Thyroid gland (tissue), 4 donors: ENCODE data around the gene PPM1H. TPM values are rescaled to one million over a fixed set of nuclear protein-coding genes. Genes with fewer than 3 reads are reported as not detected.

ENCODE experiments used
- DNase-seq, 2 donors: peaks; one replicate each; pipeline ENCODE4 v3.0.0-alpha.2; 2019
- H3K27ac ChIP-seq, 3 donors: fragments of 200-600 bp; sonication (generic); 1 replicate in 2 of 3; 2 replicates in 1 of 3; pipeline ENCODE4 v1.5.1; 2016 to 2019; ENCODE audit warnings: mild to moderate bottlenecking in 1 of 3, moderate library complexity in 1 of 3
- H3K27me3 ChIP-seq: fragments of 200-600 bp; sonication (generic); one replicate; pipeline ENCODE4 v1.5.1; 2019
- H3K36me3 ChIP-seq, 2 donors: fragments of 200-600 bp; sonication (generic); one replicate each; pipeline ENCODE4 v1.5.1; 2016 to 2019
- H3K4me1 ChIP-seq, 2 donors: fragments of 200-600 bp; sonication (generic); one replicate each; pipeline ENCODE4 v1.5.1; 2017 to 2019
- H3K4me3 ChIP-seq, 3 donors: fragments of 200-600 bp; sonication (generic); replicated peaks in 1 of 3; 1 replicate in 2 of 3; 2 replicates in 1 of 3; pipeline ENCODE4 v1.5.1; 2016; ENCODE audit warnings: mild to moderate bottlenecking in 1 of 3
- H3K9me3 ChIP-seq: fragments of 200-600 bp; sonication (generic); one replicate; pipeline ENCODE4 v1.5.1; 2017
- POLR2A ChIP-seq, 2 donors: fragments of 450-650 bp; IDR thresholded peaks; one replicate each; pipeline ENCODE4 v1.6.1; 2017; ENCODE audit warnings: antibody characterized with exemption in 2 of 2, mild to moderate bottlenecking in 2 of 2, moderate library complexity in 1 of 2
- WGBS, 2 donors: methylation state at CpG; one replicate each; pipeline ENCODE4 v1.1.5; 2017; 5-methylcytosine and 5-hydroxymethylcytosine counted together
- intact Hi-C: fragments of 100-400 bp; cut with DNase I; formaldehyde crosslinking; loops from one replicate; pipeline ENCODE4 v1.15.1; 2023
- total RNA-seq, 4 donors: library from RNA; depleted of rRNA; stranded (reverse); fragments of >200 nt; gene quantifications; one replicate each; pipeline ENCODE4 v1.2.3, GENCODE V29; 2016
- TF ChIP-seq, protein P1 (sequence below), 6 experiments: fragments of 200-600 bp in 3 of 6; fragments of 450-650 bp in 3 of 6; sonication (generic) in 3 of 6; IDR thresholded peaks; one replicate each; pipeline ENCODE4 v1.5.1; 2016 to 2019; ENCODE audit warnings: antibody characterized with exemption in 6 of 6, mild to moderate bottlenecking in 2 of 6, inconsistent platforms in 1 of 6, moderate library complexity in 1 of 6

The PPM1H gene, protein sequence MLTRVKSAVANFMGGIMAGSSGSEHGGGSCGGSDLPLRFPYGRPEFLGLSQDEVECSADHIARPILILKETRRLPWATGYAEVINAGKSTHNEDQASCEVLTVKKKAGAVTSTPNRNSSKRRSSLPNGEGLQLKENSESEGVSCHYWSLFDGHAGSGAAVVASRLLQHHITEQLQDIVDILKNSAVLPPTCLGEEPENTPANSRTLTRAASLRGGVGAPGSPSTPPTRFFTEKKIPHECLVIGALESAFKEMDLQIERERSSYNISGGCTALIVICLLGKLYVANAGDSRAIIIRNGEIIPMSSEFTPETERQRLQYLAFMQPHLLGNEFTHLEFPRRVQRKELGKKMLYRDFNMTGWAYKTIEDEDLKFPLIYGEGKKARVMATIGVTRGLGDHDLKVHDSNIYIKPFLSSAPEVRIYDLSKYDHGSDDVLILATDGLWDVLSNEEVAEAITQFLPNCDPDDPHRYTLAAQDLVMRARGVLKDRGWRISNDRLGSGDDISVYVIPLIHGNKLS
- 10 to 100 TPM in 2 of 4 donors, 1 to 10 TPM in 2; 3.9 to 12.7 (median 9.0) TPM for total RNA-seq

DNA sequence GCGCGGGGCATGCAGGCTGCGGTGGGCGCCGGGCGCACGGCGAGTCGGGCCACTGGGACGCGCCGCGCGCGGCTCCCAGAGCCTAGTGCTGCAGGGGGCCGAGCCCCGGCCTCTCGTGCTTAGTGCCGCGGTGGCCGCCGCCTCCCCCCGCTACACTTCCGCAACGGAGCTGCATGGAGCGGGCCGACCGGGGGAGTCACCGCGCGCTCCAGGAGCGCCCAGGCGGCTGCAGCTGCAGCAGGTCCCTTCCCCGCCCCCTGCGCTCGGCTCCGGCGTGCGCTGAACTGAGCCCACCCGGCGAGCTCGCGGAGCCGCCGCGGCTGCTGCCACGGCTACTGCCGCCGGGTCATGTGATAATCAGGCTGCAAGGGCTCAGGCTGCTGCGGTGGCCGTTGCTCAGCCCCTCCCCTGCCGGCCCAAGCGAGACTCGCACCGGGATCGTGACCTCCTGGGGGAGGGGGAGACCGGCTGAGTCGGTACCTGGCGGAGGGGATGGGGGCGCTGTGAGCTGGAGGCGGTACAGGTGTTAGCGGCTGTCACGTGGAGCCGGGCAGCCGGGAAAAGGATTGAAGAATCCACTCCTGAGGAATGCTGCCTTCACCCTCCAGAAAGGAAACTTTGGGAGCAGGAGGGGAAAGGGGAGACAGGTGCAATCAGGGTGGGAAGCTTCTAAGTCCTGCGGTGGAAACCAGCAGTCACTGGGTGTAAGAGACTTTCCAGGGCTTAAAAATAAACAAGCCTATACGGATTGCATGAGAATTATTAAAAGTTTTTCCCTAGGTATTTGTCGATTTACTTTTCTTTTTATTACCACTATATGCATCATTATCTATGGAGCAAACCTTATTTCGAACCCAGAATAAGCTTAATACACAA lies at the start of gene PPM1H:
Gene PPM1H, minus strand, starts transcription at position 352 of the 876 bp plus-strand sequence. CDS start 414 bp downstream, outside the sequence.
- WGBS, 2 donors, result 2 to 3% methylated on average over 23 to 42 of the region's 69 CpGs
- intact Hi-C loops, result no loop called here

DNA sequence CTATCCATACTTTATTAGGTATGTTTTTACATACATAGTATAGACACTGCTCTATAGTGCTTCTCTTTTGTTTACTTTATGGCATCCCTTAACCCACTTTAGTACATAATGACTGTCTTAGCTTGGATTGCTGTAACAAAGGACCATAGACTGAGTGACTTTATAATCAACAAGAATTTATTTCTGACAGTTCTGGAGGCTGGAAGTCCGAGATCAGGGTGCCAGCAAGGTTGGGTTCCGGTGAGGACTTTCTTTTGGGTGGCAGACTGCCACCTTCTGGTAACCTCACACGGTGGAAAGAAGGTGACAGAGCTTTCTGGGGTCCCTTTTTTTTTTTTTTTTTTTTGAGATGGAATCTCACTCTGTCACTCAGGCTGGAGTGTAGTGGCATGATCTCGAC lies 48.6 kb upstream of the PPM1H start:
- no peaks in the 10 kb centered on the region for H3K4me1 ChIP-seq
- TF ChIP-seq POLR2A (IDR thresholded peaks at IDR 0.05), result no peak
- TF ChIP-seq, protein P1, sequence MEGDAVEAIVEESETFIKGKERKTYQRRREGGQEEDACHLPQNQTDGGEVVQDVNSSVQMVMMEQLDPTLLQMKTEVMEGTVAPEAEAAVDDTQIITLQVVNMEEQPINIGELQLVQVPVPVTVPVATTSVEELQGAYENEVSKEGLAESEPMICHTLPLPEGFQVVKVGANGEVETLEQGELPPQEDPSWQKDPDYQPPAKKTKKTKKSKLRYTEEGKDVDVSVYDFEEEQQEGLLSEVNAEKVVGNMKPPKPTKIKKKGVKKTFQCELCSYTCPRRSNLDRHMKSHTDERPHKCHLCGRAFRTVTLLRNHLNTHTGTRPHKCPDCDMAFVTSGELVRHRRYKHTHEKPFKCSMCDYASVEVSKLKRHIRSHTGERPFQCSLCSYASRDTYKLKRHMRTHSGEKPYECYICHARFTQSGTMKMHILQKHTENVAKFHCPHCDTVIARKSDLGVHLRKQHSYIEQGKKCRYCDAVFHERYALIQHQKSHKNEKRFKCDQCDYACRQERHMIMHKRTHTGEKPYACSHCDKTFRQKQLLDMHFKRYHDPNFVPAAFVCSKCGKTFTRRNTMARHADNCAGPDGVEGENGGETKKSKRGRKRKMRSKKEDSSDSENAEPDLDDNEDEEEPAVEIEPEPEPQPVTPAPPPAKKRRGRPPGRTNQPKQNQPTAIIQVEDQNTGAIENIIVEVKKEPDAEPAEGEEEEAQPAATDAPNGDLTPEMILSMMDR (IDR thresholded peaks at IDR 0.05), result no peak
- no peak overlapping the region for H3K4me3 ChIP-seq
- 33 to 57% methylated on average over 4 of the region's 4 CpGs for WGBS, 2 donors
- intact Hi-C loops, result no loop called here
- H3K27me3 ChIP-seq, result no peaks in the 10 kb centered on the region
- H3K27ac ChIP-seq, result no peak overlapping the region
- H3K36me3 ChIP-seq, result no peaks in the 10 kb centered on the region
- DNase-seq, result no peak
- H3K9me3 ChIP-seq, result no peaks in the 10 kb centered on the region

More for the DNA sequence above, at the start of gene PPM1H:
- Histone ChIP-seq H3K27ac (peak within 1 kb of the TSS in 2 of 3 donors; percentile 60 to 72), H3K4me3 (peak within 1 kb of the TSS; percentile 45 to 80 (median 61)), H3K36me3 (no peaks in the 10 kb centered on the region), H3K4me1 (peaks cover 0 to 9% of the 10 kb centered on the region in 2 donors), H3K9me3 (no peaks in the 10 kb centered on the region), H3K27me3 (no peaks in the 10 kb centered on the region)
- TF ChIP-seq, protein P1 (IDR thresholded peaks at IDR 0.05), result peak; percentile 38 to 72 (median 58)
- TF ChIP-seq POLR2A (IDR thresholded peaks at IDR 0.05), result peak in 1 of 2 donors; percentile 66
- peak; percentile 91 to 92 for DNase-seq

DNA sequence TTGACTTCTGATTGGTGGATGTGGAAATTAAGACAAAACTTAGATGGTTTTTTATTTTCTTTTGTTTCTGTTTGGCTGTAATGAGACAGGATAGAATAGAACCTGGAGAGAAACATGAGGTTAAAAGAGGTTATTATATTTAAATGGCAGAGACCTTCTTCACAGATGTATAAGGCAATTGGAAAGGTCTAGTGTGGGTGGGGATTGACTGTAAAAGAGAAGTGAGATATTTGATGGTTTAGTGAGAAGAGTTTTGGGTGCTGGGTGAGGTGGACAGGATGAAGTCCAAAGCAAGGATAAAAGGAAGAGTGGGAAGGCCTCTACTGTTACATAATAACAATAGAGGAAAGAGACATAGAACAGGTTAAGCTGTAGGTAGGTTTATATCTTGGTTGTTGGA lies 43.8 kb upstream of the PPM1H start:
- H3K4me1 ChIP-seq, result no peaks in the 10 kb centered on the region
- H3K36me3 ChIP-seq, result no peaks in the 10 kb centered on the region
- TF ChIP-seq POLR2A (IDR thresholded peaks at IDR 0.05), result no peak
- TF ChIP-seq, protein P1 (IDR thresholded peaks at IDR 0.05), result no peak
- no peak overlapping the region for H3K27ac ChIP-seq
- intact Hi-C loops, result no loop called here
- no peak for DNase-seq
- H3K9me3 ChIP-seq, result no peaks in the 10 kb centered on the region
- H3K4me3 ChIP-seq, result no peak overlapping the region
- no peaks in the 10 kb centered on the region for H3K27me3 ChIP-seq

DNA sequence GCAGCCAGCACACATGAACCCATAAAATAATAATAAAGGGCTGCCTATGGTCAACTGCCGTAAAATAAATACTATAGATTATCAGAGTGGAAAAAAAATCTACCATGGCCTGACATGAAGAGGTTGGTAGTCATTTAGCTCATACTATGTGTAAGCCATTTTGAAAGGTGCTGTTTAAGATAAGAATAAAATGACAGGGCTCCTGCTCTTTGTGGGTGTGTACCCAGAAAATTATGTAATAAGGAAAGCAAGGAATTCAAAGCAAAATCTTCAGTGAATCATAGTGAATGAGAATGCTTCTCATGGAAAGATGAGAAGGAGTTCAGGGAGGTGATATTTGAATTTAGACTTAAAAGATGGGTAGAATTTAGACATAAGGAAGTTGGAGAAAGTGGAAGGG lies 42.9 kb upstream of the PPM1H start:
- H3K4me1 ChIP-seq, result no peaks in the 10 kb centered on the region
- TF ChIP-seq POLR2A (IDR thresholded peaks at IDR 0.05), result no peak
- TF ChIP-seq, protein P1 (IDR thresholded peaks at IDR 0.05), result no peak
- no peaks in the 10 kb centered on the region for H3K36me3 ChIP-seq
- H3K27ac ChIP-seq, result no peak overlapping the region
- no peaks in the 10 kb centered on the region for H3K9me3 ChIP-seq
- DNase-seq, result no peak
- no peaks in the 10 kb centered on the region for H3K27me3 ChIP-seq
- no peak overlapping the region for H3K4me3 ChIP-seq
- intact Hi-C loops, result no loop called here
- WGBS, 2 donors, result 98 to 100% methylated on average over 1 of the region's 1 CpG
